Ectodermal cell (in vitro differentiated cells): ENCODE measurements around the gene CEP164.

Source experiments
- H3K27ac ChIP-seq: 2 replicates; pipeline ENCODE4 v1.7.0; 2013; ENCODE audit warnings: mild to moderate bottlenecking, low read depth, low read length; ENCODE audit not compliant: insufficient read depth, poor library complexity, severe bottlenecking
- H3K27me3 ChIP-seq: 2 replicates; pipeline ENCODE4 v1.7.0; 2013; ENCODE audit warnings: mild to moderate bottlenecking, low read length; ENCODE audit not compliant: insufficient read depth, control insufficient read depth, poor library complexity, severe bottlenecking
- H3K36me3 ChIP-seq: one replicate; pipeline ENCODE4 v1.7.0; 2013; ENCODE audit warnings: low read length; ENCODE audit not compliant: control insufficient read depth, insufficient read depth
- H3K4me1 ChIP-seq: one replicate; pipeline ENCODE4 v1.7.0; 2013; ENCODE audit warnings: low read length; ENCODE audit not compliant: control insufficient read depth, insufficient read depth
- H3K4me3 ChIP-seq: 2 replicates; pipeline ENCODE4 v1.7.0; 2013; ENCODE audit warnings: low read depth, low read length, control low read depth; ENCODE audit not compliant: insufficient read depth
- H3K9me3 ChIP-seq: 2 replicates; pipeline ENCODE4 v1.7.0; 2013; ENCODE audit warnings: mild to moderate bottlenecking, low read length, moderate library complexity; ENCODE audit not compliant: control insufficient read depth
- WGBS, 2 experiments: methylation state at CpG; one replicate each; pipeline ENCODE4 v1.1.7; 2013; ENCODE audit warnings: missing lambda C conversion rate in 2 of 2; 5-methylcytosine and 5-hydroxymethylcytosine counted together

CEP164 gene

GRCh38 chr11:117418737-117419481, 91.3 kb downstream of the CEP164 start:
- Histone ChIP-seq H3K4me3 (no peak overlapping the region), H3K27ac (no peak overlapping the region), H3K27me3 (no peaks in the 10 kb centered on the region), H3K9me3 (no peaks in the 10 kb centered on the region), H3K36me3 (no peaks in the 10 kb centered on the region), H3K4me1 (no peaks in the 10 kb centered on the region)
- 94 to 95% methylated on average over 12 of the region's 12 CpGs for WGBS, 2 experiments

- no peaks in the 10 kb centered on the region for H3K4me1 ChIP-seq
- WGBS, 2 experiments = 85 to 86% methylated on average over 12 of the region's 12 CpGs
- no peaks in the 10 kb centered on the region for H3K36me3 ChIP-seq
- no peak overlapping the region for H3K27ac ChIP-seq
- H3K9me3 ChIP-seq = no peaks in the 10 kb centered on the region
- no peak overlapping the region for H3K4me3 ChIP-seq
- no peaks in the 10 kb centered on the region for H3K27me3 ChIP-seq
Measured at GRCh38 chr11:117419482-117420142, 92.0 kb downstream of the CEP164 start.

- Histone ChIP-seq H3K36me3 (no peaks in the 10 kb centered on the region), H3K4me3 (no peak overlapping the region)
- WGBS, 2 experiments = 94 to 97% methylated on average over 12 of the region's 12 CpGs
Measured at GRCh38 chr11:117420143-117420485, 92.5 kb downstream of the CEP164 start.

GRCh38 chr11:117420598-117420997, 92.9 kb downstream of the CEP164 start:
- Histone ChIP-seq H3K36me3 (no peaks in the 10 kb centered on the region), H3K27ac (no peak overlapping the region), H3K27me3 (peaks cover 8% of the 10 kb centered on the region), H3K4me1 (no peaks in the 10 kb centered on the region), H3K4me3 (no peak overlapping the region), H3K9me3 (no peaks in the 10 kb centered on the region)
- WGBS, 2 experiments = 93 to 96% methylated on average over 6 of the region's 6 CpGs

More at GRCh38 chr11:117420143-117420485, 92.5 kb downstream of the CEP164 start:
- H3K27me3 ChIP-seq = peaks cover 5% of the 10 kb centered on the region
- no peak overlapping the region for H3K27ac ChIP-seq
- H3K9me3 ChIP-seq = no peaks in the 10 kb centered on the region
- H3K4me1 ChIP-seq = no peaks in the 10 kb centered on the region

GRCh38 chr11:117421041-117421440, 93.4 kb downstream of the CEP164 start:
- peaks cover 13% of the 10 kb centered on the region for H3K27me3 ChIP-seq
- no peaks in the 10 kb centered on the region for H3K9me3 ChIP-seq
- H3K36me3 ChIP-seq = no peaks in the 10 kb centered on the region
- H3K4me1 ChIP-seq = no peaks in the 10 kb centered on the region
- 88% methylated on average over 13 of the region's 13 CpGs for WGBS, 2 experiments
- no peak overlapping the region for H3K4me3 ChIP-seq
- no peak overlapping the region for H3K27ac ChIP-seq

- 90 to 92% methylated on average over 7 of the region's 7 CpGs for WGBS, 2 experiments
- no peaks in the 10 kb centered on the region for H3K9me3 ChIP-seq
- no peak overlapping the region for H3K27ac ChIP-seq
Measured at GRCh38 chr11:117421476-117421875, 93.8 kb downstream of the CEP164 start.

GRCh38 chr11:117423046-117423575, 95.5 kb downstream of the CEP164 start:
- peaks cover 8% of the 10 kb centered on the region for H3K4me1 ChIP-seq
- 87 to 88% methylated on average over 14 of the region's 14 CpGs for WGBS, 2 experiments
- H3K9me3 ChIP-seq = no peaks in the 10 kb centered on the region
- H3K36me3 ChIP-seq = no peaks in the 10 kb centered on the region
- H3K4me3 ChIP-seq = no peak overlapping the region
- H3K27me3 ChIP-seq = peaks cover 14% of the 10 kb centered on the region
- no peak overlapping the region for H3K27ac ChIP-seq

More at GRCh38 chr11:117421476-117421875, 93.8 kb downstream of the CEP164 start:
- no peaks in the 10 kb centered on the region for H3K4me1 ChIP-seq
- no peak overlapping the region for H3K4me3 ChIP-seq
- H3K36me3 ChIP-seq = no peaks in the 10 kb centered on the region
- H3K27me3 ChIP-seq = peaks cover 14% of the 10 kb centered on the region

- Histone ChIP-seq H3K27me3 (peaks cover 14% of the 10 kb centered on the region), H3K9me3 (no peaks in the 10 kb centered on the region), H3K36me3 (no peaks in the 10 kb centered on the region), H3K27ac (no peak overlapping the region), H3K4me3 (no peak overlapping the region), H3K4me1 (peaks cover 11% of the 10 kb centered on the region)
- 74 to 75% methylated on average over 4 of the region's 4 CpGs for WGBS, 2 experiments
Measured at GRCh38 chr11:117424781-117425180, 97.1 kb downstream of the CEP164 start.

- Histone ChIP-seq H3K4me3 (no peak overlapping the region), H3K36me3 (no peaks in the 10 kb centered on the region), H3K27me3 (peaks cover 14% of the 10 kb centered on the region), H3K4me1 (peaks cover 14% of the 10 kb centered on the region), H3K27ac (no peak overlapping the region), H3K9me3 (no peaks in the 10 kb centered on the region)
- 64% methylated on average over 13 of the region's 13 CpGs for WGBS, 2 experiments
Measured at GRCh38 chr11:117425679-117426296, 98.1 kb downstream of the CEP164 start.

- WGBS, 2 experiments = 6 to 10% methylated on average over 16 to 17 of the region's 17 CpGs
- H3K36me3 ChIP-seq = no peaks in the 10 kb centered on the region
- H3K27me3 ChIP-seq = peaks cover 14% of the 10 kb centered on the region
- no peak overlapping the region for H3K27ac ChIP-seq
- H3K4me1 ChIP-seq = peaks cover 14% of the 10 kb centered on the region
- no peaks in the 10 kb centered on the region for H3K9me3 ChIP-seq
- no peak overlapping the region for H3K4me3 ChIP-seq
Measured at GRCh38 chr11:117426297-117426685, 98.6 kb downstream of the CEP164 start.
